HCT116 (cell line): ENCODE results near the gene ABHD12. TPM values are rescaled to one million over a fixed set of nuclear protein-coding genes. Genes with fewer than 3 reads are reported as not detected.

Source experiments
- ATAC-seq: fragments of 200-7000 bp; cut with Tn5 transposase; 2 replicates; pipeline ENCODE4 v1.9.1; 2020; ENCODE audit warnings: mild to moderate bottlenecking, moderate library complexity
- BruUV-seq: library from RNA; stranded (reverse); fragments of 400-500 nt; replicated peaks from 2 replicates; lab custom pipeline; 2021; lab: Mats Ljungman, UMichigan
- CTCF ChIA-PET: fragments of 300-600 bp; sonication (Branson Sonifier 250); formaldehyde crosslinking; loops from one replicate; lab custom pipeline; 2021; ENCODE audit warnings: antibody characterized with exemption; lab: Charles Lee
- POLR2A ChIA-PET: fragments of 300-600, 350-600 bp; sonication (Branson Sonifier 250); formaldehyde crosslinking; loops from one replicate; lab custom pipeline; 2021; ENCODE audit warnings: antibody characterized with exemption; lab: Charles Lee
- RAD21 ChIA-PET, 2 experiments: fragments of 300-600 bp; sonication (Branson Sonifier 250); formaldehyde crosslinking; loops; one replicate each; lab custom pipeline; 2023; ENCODE audit warnings: low total read pairs in 2 of 2; ENCODE audit not compliant: uncharacterized antibody in 2 of 2, unreplicated experiment in 2 of 2, low non-redundant PET in 1 of 2; lab: Charles Lee
- DNase-seq: peaks from one replicate; pipeline ENCODE4 v3.0.0-alpha.2; 2010; ENCODE audit warnings: low read depth, low spot score
- H2AFZ ChIP-seq: fragments of 200-600 bp; shearing (Covaris generic), sonication (generic); 2 replicates; pipeline ENCODE4 v1.6.1; 2017; ENCODE audit warnings: low read depth, mixed run types, mixed read lengths, antibody characterized with exemption, low read length; ENCODE audit not compliant: poor library complexity, severe bottlenecking
- H3K27ac ChIP-seq: 2 replicates; pipeline ENCODE4 v1.5.1; 2012; ENCODE audit warnings: low read depth, low read length
- H3K27me3 ChIP-seq: fragments of 200-600 bp; sonication (generic); 2 replicates; pipeline ENCODE4 v1.6.1; 2016; ENCODE audit warnings: mixed run types, low read length, mixed read lengths; ENCODE audit not compliant: insufficient read depth
- H3K36me3 ChIP-seq, 2 experiments: fragments of 200-500 bp in 1 of 2; fragments of 200-600 bp in 1 of 2; sonication (Bioruptor generic) in 1 of 2; sonication (generic) in 1 of 2; 2 replicates each; pipeline versions ENCODE4 v1.5.1 to v1.6.1; 2014 to 2016; ENCODE audit warnings: low read length in 2 of 2, inconsistent platforms in 1 of 2, mixed read lengths in 1 of 2, mixed run types in 1 of 2; ENCODE audit not compliant: insufficient read depth in 2 of 2, control insufficient read depth in 1 of 2
- H3K4me1 ChIP-seq, 2 experiments: fragments of 200-600 bp in 1 of 2; sonication (generic) in 1 of 2; 2 replicates each; pipeline versions ENCODE4 v1.5.1 to v1.6.1; 2012 to 2017; ENCODE audit warnings: low read length in 2 of 2, inconsistent platforms in 1 of 2, mild to moderate bottlenecking in 1 of 2, mixed read lengths in 1 of 2, mixed run types in 1 of 2, moderate library complexity in 1 of 2; ENCODE audit not compliant: insufficient read depth in 2 of 2, control insufficient read depth in 1 of 2
- H3K4me2 ChIP-seq: fragments of 200-600 bp; sonication (generic); 2 replicates; pipeline ENCODE4 v1.6.1; 2017; ENCODE audit warnings: mixed run types, low read length, mixed read lengths
- H3K4me3 ChIP-seq, 2 experiments: fragments of 200-600 bp in 1 of 2; sonication (generic) in 1 of 2; replicated peaks in 1 of 2; 2 replicates each; pipeline ENCODE4 v1.5.1; 2011 to 2016; ENCODE audit warnings: low read length in 2 of 2, control low read depth in 1 of 2, low read depth in 1 of 2, mild to moderate bottlenecking in 1 of 2, mixed read lengths in 1 of 2, mixed run types in 1 of 2
- H3K79me2 ChIP-seq: fragments of 200-600 bp; sonication (generic); 2 replicates; pipeline ENCODE4 v1.6.1; 2017; ENCODE audit warnings: mild to moderate bottlenecking, mixed run types, low read length, moderate library complexity, mixed read lengths; ENCODE audit not compliant: insufficient read depth
- H3K9ac ChIP-seq: fragments of 200-600 bp; sonication (generic); 2 replicates; pipeline ENCODE4 v1.6.1; 2016; ENCODE audit warnings: low read length, mixed read lengths
- H3K9me2 ChIP-seq: fragments of 200-600 bp; sonication (generic), shearing (Covaris generic); 2 replicates; pipeline ENCODE4 v1.6.1; 2017; ENCODE audit warnings: mixed run types, mild to moderate bottlenecking, moderate library complexity; ENCODE audit not compliant: insufficient read depth
- H3K9me3 ChIP-seq, 2 experiments: fragments of 200-500 bp in 1 of 2; fragments of 200-600 bp in 1 of 2; sonication (Bioruptor generic) in 1 of 2; sonication (generic) in 1 of 2; 2 replicates each; pipeline ENCODE4 v1.6.1; 2014 to 2017; ENCODE audit warnings: low read length in 2 of 2, mixed read lengths in 2 of 2, inconsistent platforms in 1 of 2, low read depth in 1 of 2, mild to moderate bottlenecking in 1 of 2, mixed run types in 1 of 2, moderate library complexity in 1 of 2; ENCODE audit not compliant: control insufficient read depth in 1 of 2, insufficient read depth in 1 of 2
- H4K20me1 ChIP-seq: fragments of 200-600 bp; sonication (generic), shearing (Covaris generic); 2 replicates; pipeline ENCODE4 v1.6.1; 2017; ENCODE audit warnings: mixed run types, mild to moderate bottlenecking, moderate library complexity; ENCODE audit not compliant: insufficient read depth
- ATF3 ChIP-seq: IDR thresholded peaks from 2 replicates; pipeline ENCODE4 v1.6.1; 2012
- CBX3 ChIP-seq: IDR thresholded peaks from 2 replicates; pipeline ENCODE4 v1.6.1; 2012; ENCODE audit warnings: low read depth
- CEBPB ChIP-seq: IDR thresholded peaks from 2 replicates; pipeline ENCODE4 v1.6.1; 2012; ENCODE audit warnings: low read depth
- CTCF ChIP-seq, 3 experiments: fragments of 200-600 bp in 1 of 3; sonication (generic) in 1 of 3; IDR thresholded peaks in 2 of 3; conservative IDR thresholded peaks in 1 of 3; 2 replicates each; pipeline ENCODE4 v1.5.1; 2012 to 2017; ENCODE audit warnings: low read depth in 2 of 3, low read length in 2 of 3, antibody characterized with exemption in 1 of 3, borderline replicate concordance in 1 of 3, control low read depth in 1 of 3, mild to moderate bottlenecking in 1 of 3, mixed read lengths in 1 of 3, mixed run types in 1 of 3, moderate library complexity in 1 of 3; ENCODE audit not compliant: insufficient read depth in 1 of 3
- EGR1 ChIP-seq: IDR thresholded peaks from 2 replicates; pipeline ENCODE4 v1.6.1; 2012; ENCODE audit warnings: low read depth
- ELF1 ChIP-seq: IDR thresholded peaks from 2 replicates; pipeline ENCODE4 v1.6.1; 2012; ENCODE audit warnings: low read depth, borderline replicate concordance
- EZH2 ChIP-seq: fragments of 200-600 bp; sonication (generic); IDR thresholded peaks from 2 replicates; pipeline ENCODE4 v1.6.1; 2017; ENCODE audit warnings: antibody characterized with exemption, mixed run types
- FOSL1 ChIP-seq: IDR thresholded peaks from 2 replicates; pipeline ENCODE4 v1.6.1; 2012; ENCODE audit warnings: low read depth
- JUND ChIP-seq: IDR thresholded peaks from 2 replicates; pipeline ENCODE4 v1.6.1; 2012
- RAD21 ChIP-seq: IDR thresholded peaks from 2 replicates; pipeline ENCODE4 v1.6.1; 2012; ENCODE audit warnings: low read depth, mild to moderate bottlenecking
- SIN3A ChIP-seq: IDR thresholded peaks from 2 replicates; pipeline ENCODE4 v1.6.1; 2012; ENCODE audit warnings: low read depth
- SP1 ChIP-seq: IDR thresholded peaks from 2 replicates; pipeline ENCODE4 v1.6.1; 2012; ENCODE audit warnings: low read depth
- TCF7L2 ChIP-seq: IDR thresholded peaks from 2 replicates; pipeline ENCODE4 v1.7.0; 2011; ENCODE audit warnings: borderline replicate concordance, inconsistent platforms; ENCODE audit not compliant: insufficient read depth, insufficient read length; ENCODE audit errors: extremely low read depth
- ZBTB33 ChIP-seq: IDR thresholded peaks from 2 replicates; pipeline ENCODE4 v1.6.1; 2011; ENCODE audit warnings: mild to moderate bottlenecking, low read length, moderate library complexity; ENCODE audit not compliant: insufficient replicate concordance; ENCODE audit errors: extremely low read depth
- ZFX ChIP-seq: fragments of 450-650 bp; IDR thresholded peaks from 2 replicates; pipeline ENCODE4 v1.6.1; 2017
- ZNF274 ChIP-seq: fragments of 200-500 bp; sonication (Bioruptor generic); IDR thresholded peaks from 2 replicates; pipeline ENCODE4 v1.6.1; 2014; ENCODE audit warnings: mild to moderate bottlenecking, low read depth, low read length, inconsistent platforms
- intact Hi-C: fragments of 100-400 bp; cut with micrococcal nuclease; formaldehyde crosslinking; loops from 2 replicates; pipeline ENCODE4 v1.10.0; 2022
- total RNA-seq: library from RNA; stranded (reverse); gene quantifications from one replicate; pipeline ENCODE4 v1.2.1, GENCODE V29; 2021; ENCODE audit not compliant: unreplicated experiment
- TF ChIP-seq, protein P1 (sequence below): IDR thresholded peaks from 2 replicates; pipeline ENCODE4 v1.6.1; 2012; ENCODE audit warnings: low read depth

ABHD12 gene
- total RNA-seq, 1 experiment from 2014 or later, result 31.7 TPM

- TF ChIP-seq SIN3A, result no peak
- TF ChIP-seq, all 23 proteins: peak for 0
Observed at GRCh38 chr20:25378189-25378883, 12.3 kb downstream of the ABHD12 start (continued).

GRCh38 chr20:25376886-25377285 is 13.7 kb downstream of the ABHD12 start:
- no peak overlapping the region for H3K4me2 ChIP-seq
- no TSS peak for BruUV-seq
- H3K9me2 ChIP-seq, result no peaks in the 10 kb centered on the region
- no peaks in the 10 kb centered on the region for H4K20me1 ChIP-seq
- ATAC-seq (no peak), DNase-seq (no peak)
- TF ChIP-seq ZBTB33 (no peak), ZFX (no peak), ZNF274 (no peak), TCF7L2 (no peak), FOSL1 (no peak), EGR1 (no peak), CEBPB (no peak), ELF1 (no peak), ATF3 (no peak), SP1 (no peak), EZH2 (no peak), RAD21 (no peak), CBX3 (no peak), CTCF (IDR thresholded peaks at IDR 0.05 in 2 of 3, conservative IDR thresholded peaks at IDR 0.05 in 1 of 3; ENCODE audit: borderline replicate concordance in 1 of 3, insufficient read depth in 1 of 3, low read depth in 2 of 3, low read length in 2 of 3) (no peak), JUND (no peak)
- TF ChIP-seq, protein P1, sequence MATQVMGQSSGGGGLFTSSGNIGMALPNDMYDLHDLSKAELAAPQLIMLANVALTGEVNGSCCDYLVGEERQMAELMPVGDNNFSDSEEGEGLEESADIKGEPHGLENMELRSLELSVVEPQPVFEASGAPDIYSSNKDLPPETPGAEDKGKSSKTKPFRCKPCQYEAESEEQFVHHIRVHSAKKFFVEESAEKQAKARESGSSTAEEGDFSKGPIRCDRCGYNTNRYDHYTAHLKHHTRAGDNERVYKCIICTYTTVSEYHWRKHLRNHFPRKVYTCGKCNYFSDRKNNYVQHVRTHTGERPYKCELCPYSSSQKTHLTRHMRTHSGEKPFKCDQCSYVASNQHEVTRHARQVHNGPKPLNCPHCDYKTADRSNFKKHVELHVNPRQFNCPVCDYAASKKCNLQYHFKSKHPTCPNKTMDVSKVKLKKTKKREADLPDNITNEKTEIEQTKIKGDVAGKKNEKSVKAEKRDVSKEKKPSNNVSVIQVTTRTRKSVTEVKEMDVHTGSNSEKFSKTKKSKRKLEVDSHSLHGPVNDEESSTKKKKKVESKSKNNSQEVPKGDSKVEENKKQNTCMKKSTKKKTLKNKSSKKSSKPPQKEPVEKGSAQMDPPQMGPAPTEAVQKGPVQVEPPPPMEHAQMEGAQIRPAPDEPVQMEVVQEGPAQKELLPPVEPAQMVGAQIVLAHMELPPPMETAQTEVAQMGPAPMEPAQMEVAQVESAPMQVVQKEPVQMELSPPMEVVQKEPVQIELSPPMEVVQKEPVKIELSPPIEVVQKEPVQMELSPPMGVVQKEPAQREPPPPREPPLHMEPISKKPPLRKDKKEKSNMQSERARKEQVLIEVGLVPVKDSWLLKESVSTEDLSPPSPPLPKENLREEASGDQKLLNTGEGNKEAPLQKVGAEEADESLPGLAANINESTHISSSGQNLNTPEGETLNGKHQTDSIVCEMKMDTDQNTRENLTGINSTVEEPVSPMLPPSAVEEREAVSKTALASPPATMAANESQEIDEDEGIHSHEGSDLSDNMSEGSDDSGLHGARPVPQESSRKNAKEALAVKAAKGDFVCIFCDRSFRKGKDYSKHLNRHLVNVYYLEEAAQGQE, result no peak
- no peak overlapping the region for H2AFZ ChIP-seq
- no peaks in the 10 kb centered on the region for H3K4me1 ChIP-seq
- POLR2A ChIA-PET, result no interaction called here
- H3K36me3 ChIP-seq, result no peaks in the 10 kb centered on the region
- H3K79me2 ChIP-seq, result peaks cover 34% of the 10 kb centered on the region
- no peak overlapping the region for H3K27ac ChIP-seq
- no peaks in the 10 kb centered on the region for H3K9me3 ChIP-seq
- no peak overlapping the region for H3K9ac ChIP-seq
- H3K4me3 ChIP-seq, result no peak overlapping the region
- H3K27me3 ChIP-seq, result no peaks in the 10 kb centered on the region
- CTCF ChIA-PET, result no interaction called here
- intact Hi-C loops, result no loop called here
- RAD21 ChIA-PET, result no interaction called here
